H9 (cell line): ENCODE data around the gene UMOD. TPM values are rescaled to one million over a fixed set of nuclear protein-coding genes. Genes with fewer than 3 reads are reported as not detected.

ENCODE experiments used
- DNase-seq: peaks from one replicate; pipeline ENCODE4 v3.0.0-alpha.2; 2017
- H2AFZ ChIP-seq: one replicate; pipeline ENCODE4 v1.6.1; 2013; ENCODE audit warnings: mild to moderate bottlenecking, low read length, control low read depth, moderate library complexity
- H2AK5ac ChIP-seq: 2 replicates; pipeline ENCODE4 v1.6.1; 2013; ENCODE audit warnings: low read length, control low read depth, mixed read lengths; ENCODE audit not compliant: insufficient read length
- H2BK120ac ChIP-seq: one replicate; pipeline ENCODE4 v1.6.1; 2013; ENCODE audit warnings: low read depth, mild to moderate bottlenecking, low read length, control low read depth, inconsistent platforms; ENCODE audit not compliant: poor library complexity, severe bottlenecking
- H2BK12ac ChIP-seq: 2 replicates; pipeline ENCODE4 v1.6.1; 2013; ENCODE audit warnings: low read length, control low read depth, mixed read lengths, low read depth; ENCODE audit not compliant: insufficient read length
- H2BK15ac ChIP-seq: 2 replicates; pipeline ENCODE4 v1.6.1; 2013; ENCODE audit warnings: low read depth, low read length, control low read depth
- H2BK20ac ChIP-seq: one replicate; pipeline ENCODE4 v1.6.1; 2013; ENCODE audit warnings: low read depth, mild to moderate bottlenecking, low read length, control low read depth, inconsistent platforms; ENCODE audit not compliant: poor library complexity, severe bottlenecking
- H2BK5ac ChIP-seq: 2 replicates; pipeline ENCODE4 v1.6.1; 2013; ENCODE audit warnings: low read length, control low read depth, mixed read lengths; ENCODE audit not compliant: insufficient read length
- H3K14ac ChIP-seq: 2 replicates; pipeline ENCODE4 v1.6.1; 2013; ENCODE audit warnings: low read length, control low read depth; ENCODE audit not compliant: insufficient read depth
- H3K18ac ChIP-seq: 2 replicates; pipeline ENCODE4 v1.6.1; 2013; ENCODE audit warnings: low read depth, mild to moderate bottlenecking, mixed read lengths, low read length, control low read depth; ENCODE audit not compliant: insufficient read length
- H3K23ac ChIP-seq: 2 replicates; pipeline ENCODE4 v1.6.1; 2013; ENCODE audit warnings: low read length, control low read depth, mixed read lengths, low read depth; ENCODE audit not compliant: insufficient read length
- H3K23me2 ChIP-seq: 2 replicates; pipeline ENCODE4 v1.6.1; 2013; ENCODE audit warnings: low read depth, mild to moderate bottlenecking, mixed read lengths, low read length, control low read depth; ENCODE audit not compliant: insufficient read length, poor library complexity, severe bottlenecking
- H3K27ac ChIP-seq: 2 replicates; pipeline ENCODE4 v1.5.1; 2013; ENCODE audit warnings: low read length, control low read depth, mixed read lengths, low read depth; ENCODE audit not compliant: insufficient read length
- H3K27me3 ChIP-seq: 2 replicates; pipeline ENCODE4 v1.6.1; 2013; ENCODE audit warnings: low read length, control low read depth, inconsistent platforms; ENCODE audit not compliant: insufficient read depth
- H3K4ac ChIP-seq: 2 replicates; pipeline ENCODE4 v1.6.1; 2013; ENCODE audit warnings: low read depth, mild to moderate bottlenecking, control low read depth, inconsistent platforms, low read length, moderate library complexity
- H3K4me1 ChIP-seq: 2 replicates; pipeline ENCODE4 v1.6.1; 2013; ENCODE audit warnings: low read length, control low read depth, inconsistent platforms; ENCODE audit not compliant: insufficient read depth
- H3K4me2 ChIP-seq: 2 replicates; pipeline ENCODE4 v1.6.1; 2013; ENCODE audit warnings: low read length, control low read depth, mixed read lengths; ENCODE audit not compliant: insufficient read length, insufficient read depth
- H3K56ac ChIP-seq: 2 replicates; pipeline ENCODE4 v1.6.1; 2013; ENCODE audit warnings: low read depth, mild to moderate bottlenecking, mixed read lengths, low read length, control low read depth; ENCODE audit not compliant: insufficient read length
- H3K79me1 ChIP-seq: 2 replicates; pipeline ENCODE4 v1.6.1; 2013; ENCODE audit warnings: low read depth, mild to moderate bottlenecking, moderate library complexity, low read length, control low read depth, inconsistent platforms; ENCODE audit not compliant: insufficient read depth, poor library complexity, severe bottlenecking
- H3K79me2 ChIP-seq: 2 replicates; pipeline ENCODE4 v1.6.1; 2013; ENCODE audit warnings: low read length, control low read depth, inconsistent platforms; ENCODE audit not compliant: insufficient read depth
- H3K9ac ChIP-seq: 2 replicates; pipeline ENCODE4 v1.6.1; 2013; ENCODE audit warnings: low read length, control low read depth, mixed read lengths; ENCODE audit not compliant: insufficient read length; ENCODE audit errors: extremely low read depth
- H3K9me3 ChIP-seq: one replicate; pipeline ENCODE4 v1.6.1; 2013; ENCODE audit warnings: low read depth, low read length, inconsistent platforms; ENCODE audit not compliant: control insufficient read depth
- H3T11ph ChIP-seq: one replicate; pipeline ENCODE4 v1.6.1; 2013; ENCODE audit warnings: mild to moderate bottlenecking, low read length, control low read depth, inconsistent platforms
- H4K20me1 ChIP-seq: one replicate; pipeline ENCODE4 v1.6.1; 2013; ENCODE audit not compliant: control insufficient read depth, insufficient read length, insufficient read depth
- H4K5ac ChIP-seq: 2 replicates; pipeline ENCODE4 v1.6.1; 2013; ENCODE audit warnings: low read depth, mild to moderate bottlenecking, mixed read lengths, low read length, control low read depth; ENCODE audit not compliant: insufficient read length
- H4K8ac ChIP-seq: replicated peaks from 2 replicates; pipeline ENCODE4 v1.6.1; 2013; ENCODE audit warnings: low read length, control low read depth, mixed read lengths, low read depth; ENCODE audit not compliant: insufficient read length
- H4K91ac ChIP-seq: 2 replicates; pipeline ENCODE4 v1.6.1; 2013; ENCODE audit warnings: low read depth, mild to moderate bottlenecking, moderate library complexity, mixed read lengths, low read length, control low read depth; ENCODE audit not compliant: insufficient read length
- H3K27ac Mint-ChIP-seq, 3 experiments: 2 replicates in 2 of 3; 3 replicates in 1 of 3; pipeline ENCODE4 v1.8.0; 2020 to 2021; ENCODE audit warnings: mixed read lengths in 3 of 3, mild to moderate bottlenecking in 1 of 3, moderate library complexity in 1 of 3
- H3K27me3 Mint-ChIP-seq: 2 replicates; pipeline ENCODE4 v1.8.0; 2021; ENCODE audit warnings: low read depth, mild to moderate bottlenecking, moderate library complexity, mixed read lengths
- H3K36me3 Mint-ChIP-seq, 3 experiments: 2 replicates in 2 of 3; 3 replicates in 1 of 3; pipeline ENCODE4 v1.8.0; 2020 to 2021; ENCODE audit warnings: low read depth in 3 of 3, mixed read lengths in 3 of 3; ENCODE audit not compliant: insufficient read depth in 1 of 3
- H3K4me1 Mint-ChIP-seq, 2 experiments: 2 replicates each; pipeline ENCODE4 v1.8.0; 2020; ENCODE audit warnings: mixed read lengths in 2 of 2
- H3K4me3 Mint-ChIP-seq, 2 experiments: 2 replicates in 1 of 2; 3 replicates in 1 of 2; pipeline ENCODE4 v1.8.0; 2020 to 2021; ENCODE audit warnings: mild to moderate bottlenecking in 2 of 2, mixed read lengths in 2 of 2, moderate library complexity in 1 of 2
- H3K9me3 Mint-ChIP-seq, 2 experiments: 2 replicates in 1 of 2; 3 replicates in 1 of 2; pipeline ENCODE4 v1.8.0; 2020; ENCODE audit warnings: mild to moderate bottlenecking in 2 of 2, mixed read lengths in 2 of 2, moderate library complexity in 1 of 2
- WGBS: extraction: QIAGEN DNeasy Blood & Tissue Kit; methylation state at CpG from one replicate; pipeline ENCODE4 v1.1.7; 2013; ENCODE audit warnings: missing lambda C conversion rate, low lambda C conversion rate, mixed read lengths; ENCODE audit not compliant: insufficient read length; ENCODE audit errors: extremely low coverage; 5-methylcytosine and 5-hydroxymethylcytosine counted together
- long read RNA-seq: library from polyadenylated mRNA; unstranded; transcript quantifications from one replicate; pipeline ENCODE4 v2.0.0, GENCODE V29; 2020
- total RNA-seq: library from RNA; stranded (reverse); gene quantifications from 2 replicates; pipeline ENCODE4 v1.2.1, GENCODE V29; 2021
- TF ChIP-seq, protein P1 (sequence below): fragments of 200-600 bp; sonication (generic); conservative IDR thresholded peaks from 3 replicates; pipeline ENCODE4 v1.8.0; 2021; ENCODE audit warnings: antibody characterized with exemption, mild to moderate bottlenecking

Gene UMOD
- not detected in 2 replicates for total RNA-seq
- long read RNA-seq: 0 reads

- no CpG with 5 or more reads among the region's 2 CpGs for WGBS
- H2AK5ac ChIP-seq: no peak within 1 kb of the TSS
- no peaks in the 10 kb centered on the region for H3K79me2 ChIP-seq
- Mint-ChIP-seq H3K36me3 (peaks cover 0 to 5% (median 2%) of the 10 kb centered on the region in 3 experiments; a peak in 4 of 7 replicates), H3K9me3 (peaks cover 7 to 11% of the 10 kb centered on the region in 2 experiments), H3K4me1 (peaks cover 9 to 11% of the 10 kb centered on the region in 2 experiments), H3K27ac (no peak within 1 kb of the TSS; a peak in 1 of 7 replicates), H3K27me3 (peaks cover 2% of the 10 kb centered on the region; the same call in 1 of the 2 replicates), H3K4me3 (no peak within 1 kb of the TSS)
- no peak within 1 kb of the TSS for H3K14ac ChIP-seq
- no peaks in the 10 kb centered on the region for H4K20me1 ChIP-seq
- H2BK20ac ChIP-seq: no peak within 1 kb of the TSS
- no peak within 1 kb of the TSS for H2BK120ac ChIP-seq
- H4K5ac ChIP-seq: no peak within 1 kb of the TSS
- H3K4ac ChIP-seq: no peak within 1 kb of the TSS
- no peaks in the 10 kb centered on the region for H3K27me3 ChIP-seq
- TF ChIP-seq, protein P1, sequence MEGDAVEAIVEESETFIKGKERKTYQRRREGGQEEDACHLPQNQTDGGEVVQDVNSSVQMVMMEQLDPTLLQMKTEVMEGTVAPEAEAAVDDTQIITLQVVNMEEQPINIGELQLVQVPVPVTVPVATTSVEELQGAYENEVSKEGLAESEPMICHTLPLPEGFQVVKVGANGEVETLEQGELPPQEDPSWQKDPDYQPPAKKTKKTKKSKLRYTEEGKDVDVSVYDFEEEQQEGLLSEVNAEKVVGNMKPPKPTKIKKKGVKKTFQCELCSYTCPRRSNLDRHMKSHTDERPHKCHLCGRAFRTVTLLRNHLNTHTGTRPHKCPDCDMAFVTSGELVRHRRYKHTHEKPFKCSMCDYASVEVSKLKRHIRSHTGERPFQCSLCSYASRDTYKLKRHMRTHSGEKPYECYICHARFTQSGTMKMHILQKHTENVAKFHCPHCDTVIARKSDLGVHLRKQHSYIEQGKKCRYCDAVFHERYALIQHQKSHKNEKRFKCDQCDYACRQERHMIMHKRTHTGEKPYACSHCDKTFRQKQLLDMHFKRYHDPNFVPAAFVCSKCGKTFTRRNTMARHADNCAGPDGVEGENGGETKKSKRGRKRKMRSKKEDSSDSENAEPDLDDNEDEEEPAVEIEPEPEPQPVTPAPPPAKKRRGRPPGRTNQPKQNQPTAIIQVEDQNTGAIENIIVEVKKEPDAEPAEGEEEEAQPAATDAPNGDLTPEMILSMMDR: no peak
- H2BK12ac ChIP-seq: no peak within 1 kb of the TSS
- no peaks in the 10 kb centered on the region for H3K79me1 ChIP-seq
- H3K56ac ChIP-seq: no peak within 1 kb of the TSS
- H3K9me3 ChIP-seq: no peaks in the 10 kb centered on the region
- no peak within 1 kb of the TSS for H2AFZ ChIP-seq
- H3K18ac ChIP-seq: no peak within 1 kb of the TSS
- H4K8ac ChIP-seq: no peak within 1 kb of the TSS
- no peak for DNase-seq
- no peak within 1 kb of the TSS for H3K23ac ChIP-seq
- H2BK5ac ChIP-seq: no peak within 1 kb of the TSS
- no peaks in the 10 kb centered on the region for H3K23me2 ChIP-seq
- H3K9ac ChIP-seq: no peak within 1 kb of the TSS
- H4K91ac ChIP-seq: no peak within 1 kb of the TSS
- no peaks in the 10 kb centered on the region for H3K4me1 ChIP-seq
- H2BK15ac ChIP-seq: no peak within 1 kb of the TSS
- H3T11ph ChIP-seq: no peak within 1 kb of the TSS
- H3K4me2 ChIP-seq: no peak within 1 kb of the TSS
- H3K27ac ChIP-seq: no peak within 1 kb of the TSS
These were observed at the start of gene UMOD for GRCh38 chr16:20352615-20353014. TSS of gene UMOD (minus strand) at chr16:20352715. CDS start at chr16:20350737, 1,978 bp downstream.
